Fibroblast of lung (primary cell): Measurements from ENCODE around the gene CDX1. TPM values are rescaled to one million over a fixed set of nuclear protein-coding genes. Genes with fewer than 3 reads are reported as not detected.

ENCODE experiments used
- DNase-seq, 2 donors: peaks; one replicate each; pipeline versions ENCODE4 v3.0.0 to v3.0.0-alpha.2; 2010; ENCODE audit warnings: low read depth in 2 of 2
- H2AFZ ChIP-seq: 2 replicates; pipeline ENCODE4 v1.5.1; 2012; ENCODE audit warnings: low read length, control low read depth, inconsistent platforms
- H3K27ac ChIP-seq: 2 replicates; pipeline ENCODE4 v1.5.1; 2011; ENCODE audit warnings: low read length, control low read depth; ENCODE audit not compliant: insufficient read depth
- H3K27me3 ChIP-seq: 2 replicates; pipeline ENCODE4 v1.5.1; 2011; ENCODE audit warnings: mild to moderate bottlenecking, low read length; ENCODE audit not compliant: control insufficient read depth, insufficient read depth
- H3K36me3 ChIP-seq: 2 replicates; pipeline ENCODE4 v1.5.1; 2011; ENCODE audit warnings: low read length; ENCODE audit not compliant: control insufficient read depth, insufficient read depth
- H3K4me1 ChIP-seq: 2 replicates; pipeline ENCODE4 v1.5.1; 2011; ENCODE audit warnings: low read length; ENCODE audit not compliant: control insufficient read depth, insufficient read depth; ENCODE audit errors: extremely low read depth
- H3K4me2 ChIP-seq: 2 replicates; pipeline ENCODE4 v1.5.1; 2011; ENCODE audit warnings: low read length, control low read depth; ENCODE audit not compliant: insufficient read depth; ENCODE audit errors: extremely low read depth
- H3K4me3 ChIP-seq, 4 experiments: fragments of 200-600 bp in 1 of 4; sonication (generic) in 1 of 4; replicated peaks in 1 of 4; 2 replicates each; pipeline ENCODE4 v1.5.1; 2011 to 2016; ENCODE audit warnings: low read length in 4 of 4, low read depth in 3 of 4, mild to moderate bottlenecking in 3 of 4, control low read depth in 2 of 4, inconsistent platforms in 1 of 4, mixed read lengths in 1 of 4; ENCODE audit not compliant: insufficient read depth in 1 of 4; ENCODE audit errors: control extremely low read depth in 1 of 4
- H3K79me2 ChIP-seq: 2 replicates; pipeline ENCODE4 v1.5.1; 2012; ENCODE audit warnings: mild to moderate bottlenecking, low read length, inconsistent platforms; ENCODE audit not compliant: control insufficient read depth, insufficient read depth
- H3K9ac ChIP-seq: 2 replicates; pipeline ENCODE4 v1.5.1; 2011; ENCODE audit warnings: mild to moderate bottlenecking, low read length, control low read depth; ENCODE audit not compliant: insufficient read depth
- H3K9me3 ChIP-seq: 2 replicates; pipeline ENCODE4 v1.5.1; 2012; ENCODE audit warnings: low read depth, low read length; ENCODE audit not compliant: control insufficient read depth, insufficient read depth
- H4K20me1 ChIP-seq: 2 replicates; pipeline ENCODE4 v1.5.1; 2011; ENCODE audit warnings: low read length; ENCODE audit not compliant: control insufficient read depth, insufficient read depth; ENCODE audit errors: extremely low read depth
- EZH2 ChIP-seq: IDR thresholded peaks from 2 replicates; pipeline ENCODE4 v1.5.1; 2012; ENCODE audit warnings: low read length, control low read depth, mild to moderate bottlenecking; ENCODE audit errors: missing control alignments
- polyA plus RNA-seq, 2 donors: library from polyadenylated mRNA; depleted of rRNA in 1 of 2; stranded (reverse) in 1 of 2; unstranded in 1 of 2; fragments of >200 nt; gene quantifications; 2 replicates each; pipeline ENCODE4 v1.2.1, GENCODE V29; 2011 to 2012; ENCODE audit warnings: missing spikeins in 1 of 2
- total RNA-seq: library from RNA; depleted of rRNA; stranded (reverse); fragments of >200 nt; gene quantifications from 2 replicates; pipeline ENCODE4 v1.2.1, GENCODE V29; 2014
- TF ChIP-seq, protein P1 (sequence below), 2 donors: IDR thresholded peaks in 1 of 2; conservative IDR thresholded peaks in 1 of 2; 1 replicate in 1 of 2; 2 replicates in 1 of 2; pipeline ENCODE4 v1.5.1; 2011 to 2012; ENCODE audit warnings: low read length in 2 of 2, control low read depth in 1 of 2, inconsistent platforms in 1 of 2, low read depth in 1 of 2, mild to moderate bottlenecking in 1 of 2

Gene CDX1
- total and polyA plus RNA-seq, 2 donors (not counting 1 experiment from before 2014, with no cell fraction given) = 0.33 to 1.8 TPM

DNA sequence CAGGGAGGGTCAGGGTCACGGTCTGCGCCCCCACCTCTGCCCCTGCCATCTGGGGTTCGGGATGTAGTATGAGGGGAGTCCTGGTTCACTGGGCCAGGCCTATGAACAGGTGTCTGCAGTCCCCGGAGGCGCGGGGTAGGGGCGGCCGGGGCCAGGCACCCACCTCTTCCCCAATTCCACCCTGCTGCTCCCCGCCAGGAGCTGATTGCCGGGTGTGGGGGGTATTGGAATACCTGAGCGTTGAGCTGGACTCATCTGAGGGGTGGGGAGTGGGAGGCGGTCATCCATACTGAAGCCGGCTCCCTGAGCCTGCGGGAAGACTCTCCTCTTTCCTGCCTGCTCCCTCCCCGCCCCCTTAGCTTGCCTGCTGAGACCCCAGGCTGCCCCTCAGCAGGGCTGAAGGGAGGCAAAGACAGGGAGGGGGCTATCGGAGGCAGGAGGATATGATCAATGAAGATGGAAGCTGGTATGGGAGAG lies 24.0 kb downstream of the CDX1 start:
- Histone ChIP-seq H3K4me3 (no peak overlapping the region), H3K27ac (no peak overlapping the region), H3K36me3 (no peaks in the 10 kb centered on the region), H4K20me1 (no peaks in the 10 kb centered on the region), H3K9ac (no peak overlapping the region), H3K4me1 (no peaks in the 10 kb centered on the region), H3K4me2 (no peak overlapping the region), H3K79me2 (no peaks in the 10 kb centered on the region), H2AFZ (no peak overlapping the region), H3K27me3 (peaks cover 72% of the 10 kb centered on the region), H3K9me3 (no peaks in the 10 kb centered on the region)
- TF ChIP-seq, protein P1, sequence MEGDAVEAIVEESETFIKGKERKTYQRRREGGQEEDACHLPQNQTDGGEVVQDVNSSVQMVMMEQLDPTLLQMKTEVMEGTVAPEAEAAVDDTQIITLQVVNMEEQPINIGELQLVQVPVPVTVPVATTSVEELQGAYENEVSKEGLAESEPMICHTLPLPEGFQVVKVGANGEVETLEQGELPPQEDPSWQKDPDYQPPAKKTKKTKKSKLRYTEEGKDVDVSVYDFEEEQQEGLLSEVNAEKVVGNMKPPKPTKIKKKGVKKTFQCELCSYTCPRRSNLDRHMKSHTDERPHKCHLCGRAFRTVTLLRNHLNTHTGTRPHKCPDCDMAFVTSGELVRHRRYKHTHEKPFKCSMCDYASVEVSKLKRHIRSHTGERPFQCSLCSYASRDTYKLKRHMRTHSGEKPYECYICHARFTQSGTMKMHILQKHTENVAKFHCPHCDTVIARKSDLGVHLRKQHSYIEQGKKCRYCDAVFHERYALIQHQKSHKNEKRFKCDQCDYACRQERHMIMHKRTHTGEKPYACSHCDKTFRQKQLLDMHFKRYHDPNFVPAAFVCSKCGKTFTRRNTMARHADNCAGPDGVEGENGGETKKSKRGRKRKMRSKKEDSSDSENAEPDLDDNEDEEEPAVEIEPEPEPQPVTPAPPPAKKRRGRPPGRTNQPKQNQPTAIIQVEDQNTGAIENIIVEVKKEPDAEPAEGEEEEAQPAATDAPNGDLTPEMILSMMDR (conservative IDR thresholded peaks at IDR 0.05 in 1 of 2, IDR thresholded peaks at IDR 0.05 in 1 of 2; ENCODE audit: low read depth in 1 of 2, low read length in 2 of 2) = no peak
- TF ChIP-seq EZH2 = no peak
- DNase-seq = no peak

DNA sequence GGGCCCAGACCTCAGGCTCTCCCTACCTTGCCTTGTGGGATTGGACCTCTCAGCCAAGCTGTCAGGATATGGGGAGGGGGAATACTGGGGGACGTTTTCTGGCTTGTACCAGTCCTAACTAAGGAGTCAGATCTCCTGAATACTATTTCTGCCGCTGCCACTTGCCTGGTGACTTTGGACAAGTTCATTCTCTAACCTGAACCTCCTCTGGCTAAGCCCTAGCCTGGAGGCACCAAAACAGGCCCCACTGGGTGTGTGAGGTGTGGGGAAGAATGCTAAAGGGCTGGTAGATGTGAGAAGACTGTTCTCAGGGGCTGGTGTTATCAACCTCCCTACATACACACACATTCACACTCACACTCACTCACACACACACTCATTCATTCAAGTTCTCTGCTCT lies 24.4 kb downstream of the CDX1 start:
- H3K4me1 ChIP-seq = no peaks in the 10 kb centered on the region
- no peaks in the 10 kb centered on the region for H3K9me3 ChIP-seq
- H3K27me3 ChIP-seq = peaks cover 69% of the 10 kb centered on the region
- no peak overlapping the region for H3K9ac ChIP-seq
- no peak for TF ChIP-seq EZH2
- TF ChIP-seq, protein P1 (conservative IDR thresholded peaks at IDR 0.05 in 1 of 2, IDR thresholded peaks at IDR 0.05 in 1 of 2; ENCODE audit: low read depth in 1 of 2, low read length in 2 of 2) = no peak
- H3K27ac ChIP-seq = no peak overlapping the region
- no peaks in the 10 kb centered on the region for H3K79me2 ChIP-seq
- no peak overlapping the region for H3K4me2 ChIP-seq
- DNase-seq = no peak
- no peaks in the 10 kb centered on the region for H3K36me3 ChIP-seq
- H2AFZ ChIP-seq = no peak overlapping the region
- no peak overlapping the region for H3K4me3 ChIP-seq
- no peaks in the 10 kb centered on the region for H4K20me1 ChIP-seq

DNA sequence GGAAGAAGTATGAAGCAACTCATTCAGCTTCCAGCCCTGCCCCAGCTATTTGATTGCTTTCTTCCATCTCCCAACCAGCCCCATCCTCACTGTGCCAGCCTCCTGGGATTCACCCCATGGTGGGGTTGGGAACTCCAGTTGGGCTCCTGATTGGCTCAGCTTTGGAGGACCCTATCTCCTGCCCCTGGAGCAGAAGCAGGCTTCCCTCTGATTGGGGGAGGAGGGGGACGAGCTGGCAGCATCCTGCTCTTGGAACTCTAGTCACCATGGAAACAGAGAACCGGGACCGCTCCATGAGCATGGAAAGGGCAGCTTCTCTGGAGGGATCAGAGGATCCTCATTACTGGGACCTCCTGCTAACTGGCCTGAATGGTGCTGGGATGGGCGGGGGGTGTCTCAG lies 25.9 kb downstream of the CDX1 start:
- Histone ChIP-seq H3K36me3 (no peaks in the 10 kb centered on the region), H3K9me3 (no peaks in the 10 kb centered on the region), H2AFZ (no peak overlapping the region), H3K4me1 (no peaks in the 10 kb centered on the region), H3K9ac (no peak overlapping the region), H3K27me3 (peaks cover 65% of the 10 kb centered on the region), H3K79me2 (no peaks in the 10 kb centered on the region), H3K4me2 (no peak overlapping the region), H4K20me1 (no peaks in the 10 kb centered on the region), H3K4me3 (no peak overlapping the region), H3K27ac (no peak overlapping the region)
- DNase-seq = no peak
- no peak for TF ChIP-seq EZH2
- TF ChIP-seq, protein P1 (conservative IDR thresholded peaks at IDR 0.05 in 1 of 2, IDR thresholded peaks at IDR 0.05 in 1 of 2; ENCODE audit: low read depth in 1 of 2, low read length in 2 of 2) = no peak
